HFFc6 (cell line): Measurements from ENCODE around the gene NKAIN4. TPM values are rescaled to one million over a fixed set of nuclear protein-coding genes. Genes with fewer than 3 reads are reported as not detected.

Source experiments
- DNase-seq: peaks from one replicate; pipeline ENCODE4 v3.0.0-alpha.2; 2018
- H3K27ac Mint-ChIP-seq: 2 replicates; pipeline ENCODE4 v1.8.0; 2020; ENCODE audit warnings: mild to moderate bottlenecking, mixed read lengths
- H3K27me3 Mint-ChIP-seq: 2 replicates; pipeline ENCODE4 v1.8.0; 2021; ENCODE audit warnings: mild to moderate bottlenecking, moderate library complexity, mixed read lengths; ENCODE audit not compliant: insufficient read depth
- H3K36me3 Mint-ChIP-seq: 2 replicates; pipeline ENCODE4 v1.8.0; 2021; ENCODE audit warnings: low read depth, mixed read lengths
- H3K4me1 Mint-ChIP-seq: 2 replicates; pipeline ENCODE4 v1.8.0; 2020; ENCODE audit warnings: low read depth, mixed read lengths
- H3K4me3 Mint-ChIP-seq: 2 replicates; pipeline ENCODE4 v1.8.0; 2020; ENCODE audit warnings: mild to moderate bottlenecking, moderate library complexity, mixed read lengths
- H3K9me3 Mint-ChIP-seq: 2 replicates; pipeline ENCODE4 v1.8.0; 2020; ENCODE audit warnings: mild to moderate bottlenecking, mixed read lengths
- total RNA-seq, 6 experiments: library from RNA; stranded (reverse); fragmentation: NEBNext Ultra II Directional; extraction: Animal tissue kit (Norgen Biotek cat#: 25700); gene quantifications; 2 replicates in 1 of 6; 3 replicates in 5 of 6; pipeline ENCODE4 v1.2.3, GENCODE V29; 2021
- TF ChIP-seq, protein P1 (sequence below): fragments of 200-600 bp; sonication (generic); IDR thresholded peaks from 2 replicates; pipeline ENCODE4 v1.5.0; 2021; ENCODE audit warnings: antibody characterized with exemption, mild to moderate bottlenecking

The NKAIN4 gene
- total RNA-seq, 6 experiments from 2014 or later: not detected

DNA sequence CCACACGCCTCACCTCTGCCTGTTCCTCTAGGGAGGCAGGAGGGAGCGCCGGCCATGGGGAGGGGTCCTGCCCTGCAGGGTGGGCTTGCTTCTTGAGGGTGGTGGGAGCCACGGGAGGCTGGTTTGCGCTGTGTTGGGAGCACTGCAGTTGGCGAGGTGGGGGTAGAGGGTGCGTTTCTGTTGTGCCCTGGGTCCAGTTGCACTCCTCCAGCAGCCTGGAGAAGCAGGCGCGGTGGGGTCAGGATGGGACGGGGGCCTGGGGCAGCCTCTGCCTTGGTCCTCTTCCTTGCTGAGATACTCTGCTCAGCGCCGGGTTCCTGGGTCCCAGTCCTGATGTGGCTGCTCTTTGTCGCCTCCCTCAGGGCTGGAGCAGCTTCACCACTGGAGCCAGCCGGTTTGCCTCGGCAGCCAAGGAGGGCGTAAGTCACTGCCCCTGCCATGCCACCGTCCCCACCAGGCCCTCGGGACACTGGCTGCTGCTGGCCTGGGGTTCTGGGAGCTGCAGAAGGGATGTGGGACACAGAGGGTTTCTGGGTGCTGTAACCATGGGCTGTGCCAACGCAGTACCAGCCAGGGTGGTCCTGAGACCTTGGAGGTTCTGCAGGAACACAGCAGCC, 26.8 kb upstream of the NKAIN4 start:
- no peaks in the 10 kb centered on the region for H3K9me3 Mint-ChIP-seq
- no peak for DNase-seq
- no peak overlapping the region for H3K27ac Mint-ChIP-seq
- H3K4me3 Mint-ChIP-seq: no peak overlapping the region
- no peaks in the 10 kb centered on the region for H3K4me1 Mint-ChIP-seq
- no peaks in the 10 kb centered on the region; the same call in 1 of the 2 replicates for H3K36me3 Mint-ChIP-seq
- TF ChIP-seq, protein P1, sequence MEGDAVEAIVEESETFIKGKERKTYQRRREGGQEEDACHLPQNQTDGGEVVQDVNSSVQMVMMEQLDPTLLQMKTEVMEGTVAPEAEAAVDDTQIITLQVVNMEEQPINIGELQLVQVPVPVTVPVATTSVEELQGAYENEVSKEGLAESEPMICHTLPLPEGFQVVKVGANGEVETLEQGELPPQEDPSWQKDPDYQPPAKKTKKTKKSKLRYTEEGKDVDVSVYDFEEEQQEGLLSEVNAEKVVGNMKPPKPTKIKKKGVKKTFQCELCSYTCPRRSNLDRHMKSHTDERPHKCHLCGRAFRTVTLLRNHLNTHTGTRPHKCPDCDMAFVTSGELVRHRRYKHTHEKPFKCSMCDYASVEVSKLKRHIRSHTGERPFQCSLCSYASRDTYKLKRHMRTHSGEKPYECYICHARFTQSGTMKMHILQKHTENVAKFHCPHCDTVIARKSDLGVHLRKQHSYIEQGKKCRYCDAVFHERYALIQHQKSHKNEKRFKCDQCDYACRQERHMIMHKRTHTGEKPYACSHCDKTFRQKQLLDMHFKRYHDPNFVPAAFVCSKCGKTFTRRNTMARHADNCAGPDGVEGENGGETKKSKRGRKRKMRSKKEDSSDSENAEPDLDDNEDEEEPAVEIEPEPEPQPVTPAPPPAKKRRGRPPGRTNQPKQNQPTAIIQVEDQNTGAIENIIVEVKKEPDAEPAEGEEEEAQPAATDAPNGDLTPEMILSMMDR: peak; percentile 52
- no peaks in the 10 kb centered on the region; the same call in 1 of the 2 replicates for H3K27me3 Mint-ChIP-seq

GRCh38 chr20:63280371-63280770, 26.1 kb upstream of the NKAIN4 start:
- H3K27ac Mint-ChIP-seq: no peak overlapping the region
- DNase-seq: no peak
- TF ChIP-seq, protein P1: no peak
- no peaks in the 10 kb centered on the region for H3K9me3 Mint-ChIP-seq
- no peak overlapping the region for H3K4me3 Mint-ChIP-seq
- H3K4me1 Mint-ChIP-seq: peaks cover 1% of the 10 kb centered on the region; the same call in 1 of the 2 replicates
- no peaks in the 10 kb centered on the region; the same call in 1 of the 2 replicates for H3K36me3 Mint-ChIP-seq
- H3K27me3 Mint-ChIP-seq: no peaks in the 10 kb centered on the region

DNA sequence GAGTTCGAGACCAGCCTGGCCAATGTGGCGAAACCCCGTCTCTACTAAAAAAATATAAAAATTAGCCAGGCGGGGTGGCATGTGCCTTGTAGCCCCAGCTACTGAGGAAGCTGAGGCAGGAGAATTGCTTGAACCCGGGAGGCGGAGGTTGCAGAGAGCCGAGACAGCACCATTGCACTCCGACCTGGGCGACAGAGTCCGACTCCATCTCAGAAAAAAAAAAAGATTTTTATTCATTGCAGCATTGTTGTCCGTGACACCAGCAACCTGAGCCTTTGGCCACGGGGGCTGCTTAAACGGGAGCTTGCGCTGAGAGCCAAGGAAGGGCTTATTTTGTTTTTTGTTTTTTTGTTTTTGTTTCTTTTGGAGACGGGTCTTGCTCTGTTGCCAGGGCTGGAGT, 25.7 kb upstream of the NKAIN4 start:
- H3K27me3 Mint-ChIP-seq: no peaks in the 10 kb centered on the region
- no peak overlapping the region for H3K27ac Mint-ChIP-seq
- TF ChIP-seq, protein P1: no peak
- H3K36me3 Mint-ChIP-seq: no peaks in the 10 kb centered on the region; the same call in 1 of the 2 replicates
- H3K4me3 Mint-ChIP-seq: no peak overlapping the region
- no peak for DNase-seq
- no peaks in the 10 kb centered on the region for H3K9me3 Mint-ChIP-seq
- peaks cover 6% of the 10 kb centered on the region for H3K4me1 Mint-ChIP-seq

DNA sequence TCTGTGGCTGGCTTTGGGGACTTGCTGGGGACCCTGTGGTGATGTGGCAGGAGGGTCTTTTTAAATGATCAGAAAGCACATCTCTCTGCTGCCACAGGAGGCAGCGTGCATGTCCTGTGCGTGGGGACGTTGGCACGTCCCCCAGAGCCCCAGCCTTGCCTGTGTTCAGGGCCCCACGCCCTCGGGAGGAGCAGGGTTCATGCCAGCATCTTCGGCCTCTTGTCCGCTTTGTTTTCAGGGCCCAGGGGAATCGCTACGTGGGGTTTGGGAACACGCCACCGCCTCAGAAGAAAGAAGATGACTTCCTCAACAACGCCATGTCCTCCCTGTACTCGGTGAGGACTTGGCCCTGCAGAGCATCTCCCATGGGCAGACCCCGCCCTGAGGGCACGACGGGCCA, 24.4 kb upstream of the NKAIN4 start:
- no peak overlapping the region for H3K4me3 Mint-ChIP-seq
- H3K27ac Mint-ChIP-seq: no peak overlapping the region
- H3K36me3 Mint-ChIP-seq: peaks cover 2% of the 10 kb centered on the region

GRCh38 chr20:63277466-63278272, 23.4 kb upstream of the NKAIN4 start:
- H3K4me3 Mint-ChIP-seq: no peak overlapping the region
- peaks cover 20% of the 10 kb centered on the region for H3K4me1 Mint-ChIP-seq
- H3K27me3 Mint-ChIP-seq: peaks cover 3% of the 10 kb centered on the region; the same call in 1 of the 2 replicates
- H3K36me3 Mint-ChIP-seq: peaks cover 6% of the 10 kb centered on the region
- no peak for DNase-seq
- H3K27ac Mint-ChIP-seq: no peak overlapping the region
- TF ChIP-seq, protein P1: no peak
- no peaks in the 10 kb centered on the region for H3K9me3 Mint-ChIP-seq

More for the DNA sequence above, 24.4 kb upstream of the NKAIN4 start:
- Mint-ChIP-seq H3K27me3 (no peaks in the 10 kb centered on the region), H3K9me3 (no peaks in the 10 kb centered on the region), H3K4me1 (peaks cover 18% of the 10 kb centered on the region)
- DNase-seq: no peak
- TF ChIP-seq, protein P1: peak; percentile 46; the same call in 1 of the 2 replicates
